HS-5 (cell line): Measurements from ENCODE around the gene IMPG1.
A peak's percentile ranks its signal among the peaks of the same experiment; 100 is the strongest.

Source experiments
- DNase-seq: peaks from one replicate; pipeline ENCODE4 v3.0.0-alpha.2; 2012; ENCODE audit warnings: low read depth

Gene IMPG1

GRCh38 chr6:76072562-76072961, at the start of gene IMPG1:
Gene IMPG1 (minus strand): TSS chr6:76072662. CDS start chr6:76072488, 174 bp downstream.
- DNase-seq, result no peak

GRCh38 chr6:76120302-76120701, 47.8 kb upstream of the IMPG1 start:
- DNase-seq, result no peak

DNA sequence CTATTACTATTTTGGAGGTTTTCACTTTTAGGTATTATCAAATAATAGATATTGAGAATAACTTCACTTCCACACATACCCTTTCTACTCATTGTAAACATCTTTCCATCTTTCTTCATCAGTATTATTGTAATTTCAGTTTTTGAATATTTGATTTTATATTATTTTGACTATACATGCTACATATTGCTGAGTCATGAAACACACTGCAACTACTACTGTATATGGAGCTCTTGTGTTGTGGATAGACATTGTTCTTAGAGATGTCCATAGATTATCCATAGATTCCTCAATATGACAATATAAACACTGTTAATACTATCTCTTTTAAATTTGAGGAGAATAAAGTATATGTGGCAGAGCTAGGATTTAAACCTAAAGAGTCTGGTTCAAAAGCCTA, 819 bp upstream of the IMPG1 start:
- no peak for DNase-seq

DNA sequence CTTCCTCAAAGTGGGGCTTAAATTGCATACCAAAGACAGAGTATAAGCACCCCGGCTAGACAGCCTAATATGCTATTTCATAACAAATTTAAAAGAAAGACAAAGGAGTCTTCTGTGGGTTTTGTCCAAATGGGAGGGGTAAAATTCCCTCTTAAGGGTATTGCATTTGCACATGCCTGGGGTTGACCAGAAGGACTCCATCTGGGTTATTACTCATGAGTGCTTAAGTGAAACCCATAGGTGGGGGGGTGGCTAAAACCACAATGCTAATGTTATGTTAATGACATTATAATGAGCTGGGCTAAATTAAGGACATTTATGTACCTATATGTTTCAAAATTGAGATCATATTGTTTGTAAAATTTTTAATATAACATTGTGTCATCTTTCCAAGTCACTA, 15.0 kb downstream of the IMPG1 start:
- no peak for DNase-seq

DNA sequence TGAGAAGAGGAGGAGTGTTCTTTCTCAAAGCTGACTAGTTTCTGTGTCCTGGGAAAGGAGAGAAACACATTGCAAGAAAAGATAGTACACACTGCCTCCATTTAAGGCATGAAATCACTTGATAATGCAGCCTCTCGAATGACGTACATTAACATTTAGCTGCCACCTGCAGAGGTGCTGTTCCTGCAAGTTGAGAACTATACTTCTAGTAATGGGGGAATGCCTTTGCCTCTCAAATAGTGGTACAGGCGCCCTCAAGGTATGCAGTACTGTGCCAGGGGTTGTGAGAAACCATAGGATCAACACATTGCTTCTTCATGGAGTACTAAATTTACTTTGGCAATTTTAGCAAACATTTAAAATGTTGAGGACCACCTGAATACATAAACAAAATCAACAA, 20.1 kb downstream of the IMPG1 start:
- no peak for DNase-seq

DNA sequence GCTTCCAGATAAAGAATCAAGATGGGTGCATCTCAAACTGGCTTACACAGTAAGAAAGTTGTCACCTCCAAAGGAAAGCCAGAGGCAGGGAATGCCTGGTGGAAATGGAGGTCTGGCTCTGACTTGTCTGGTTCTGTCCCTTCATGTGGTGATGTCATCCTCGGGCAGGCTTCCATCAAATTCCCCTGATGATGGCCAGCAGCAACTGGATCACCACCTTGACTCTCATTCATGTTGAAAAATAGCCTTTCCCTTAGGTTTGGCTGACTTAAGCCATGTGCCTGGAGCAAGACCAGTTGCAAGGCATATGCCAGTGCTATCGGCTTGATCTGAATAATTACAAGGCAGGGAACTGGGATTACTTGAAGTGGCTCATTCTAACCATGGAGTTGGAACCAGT, 28.8 kb downstream of the IMPG1 start:
- DNase-seq, result no peak

DNA sequence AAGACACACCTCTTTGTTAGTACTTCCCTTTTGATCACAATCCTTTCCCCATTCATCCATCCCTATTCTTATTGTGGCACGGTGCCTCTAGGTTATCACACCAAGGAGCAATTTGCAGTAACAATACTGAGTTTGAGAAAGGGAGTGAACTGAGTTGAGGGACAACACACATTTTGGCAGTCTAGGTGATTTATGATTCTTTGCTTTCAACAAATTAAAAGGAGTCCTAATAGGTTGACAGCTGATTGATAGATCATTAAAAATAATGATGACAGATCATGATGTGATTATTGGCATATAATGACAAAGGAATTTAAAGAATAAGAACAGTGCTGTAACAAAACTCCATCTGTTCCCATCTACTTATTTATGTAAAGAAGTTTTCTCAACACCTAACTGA, 36.7 kb downstream of the IMPG1 start:
- no peak for DNase-seq

DNA sequence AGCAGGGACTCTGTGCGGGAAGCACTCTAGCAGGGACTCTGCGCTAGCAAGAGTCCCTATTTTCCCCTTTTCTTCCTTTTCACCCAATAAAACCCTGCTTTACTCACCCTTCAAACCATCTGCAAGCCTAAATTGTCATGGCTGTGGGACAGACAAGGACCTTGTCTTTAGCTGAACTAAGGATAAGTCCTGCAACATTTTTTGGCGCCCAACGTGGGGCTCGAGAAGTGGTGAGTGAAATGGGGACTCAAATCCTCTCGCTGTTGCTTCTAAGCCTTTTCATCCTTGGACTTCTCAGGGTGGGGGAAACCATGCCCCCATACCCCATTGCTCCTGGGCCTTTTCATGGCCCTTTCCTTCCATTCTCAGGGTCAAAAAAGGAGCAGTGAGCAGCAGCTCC, 46.4 kb downstream of the IMPG1 start:
- DNase-seq, result no peak

GRCh38 chr6:76014626-76015530, 57.6 kb downstream of the IMPG1 start:
- no peak for DNase-seq

GRCh38 chr6:76004202-76004601, 68.3 kb downstream of the IMPG1 start:
- no peak for DNase-seq

GRCh38 chr6:76003686-76004085, 68.8 kb downstream of the IMPG1 start:
- no peak for DNase-seq

DNA sequence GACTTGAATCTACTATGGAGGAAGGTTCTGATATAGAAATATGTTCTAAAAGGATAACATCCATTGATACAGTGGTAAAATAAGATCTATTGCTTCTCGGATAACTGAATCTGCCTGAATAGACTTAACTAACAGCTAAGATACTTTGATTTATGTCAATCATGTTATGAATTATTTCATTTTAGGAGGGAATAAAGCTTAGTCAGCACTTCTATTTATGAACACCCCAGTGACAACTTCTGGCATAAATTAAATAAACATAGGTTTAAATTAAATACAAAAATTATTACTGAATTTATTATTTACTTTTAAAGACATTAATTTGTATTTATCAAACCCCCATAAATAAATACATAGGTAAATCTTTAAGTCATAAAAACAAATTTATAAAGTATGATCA, 69.3 kb downstream of the IMPG1 start:
- no peak for DNase-seq

- no peak for DNase-seq
These were observed 71.8 kb downstream of the IMPG1 start for GRCh38 chr6:76000629-76001028.

- peak; percentile 31 for DNase-seq
These were observed 74.8 kb downstream of the IMPG1 start for GRCh38 chr6:75997696-75998095.

- no peak for DNase-seq
These were observed 79.0 kb downstream of the IMPG1 start for GRCh38 chr6:75993236-75994162.

DNA sequence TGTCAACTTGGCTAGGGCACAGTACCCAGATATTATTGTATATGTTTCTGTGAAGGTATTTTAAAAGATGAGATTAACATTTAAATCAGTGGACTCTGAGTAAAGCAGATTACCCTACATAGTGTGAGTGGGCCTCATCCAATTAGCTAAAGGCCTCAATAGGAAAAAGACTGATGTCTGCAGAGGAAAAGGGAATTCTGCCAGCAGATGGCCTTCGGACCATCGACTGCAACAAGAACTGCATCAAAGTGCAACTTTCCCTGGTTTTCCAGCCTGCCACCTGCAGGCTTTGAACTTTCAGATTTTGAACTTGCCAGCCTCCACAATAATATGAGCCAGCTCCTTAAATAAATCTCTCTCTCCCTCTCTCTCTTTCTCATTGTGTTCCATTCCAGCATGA, 80.5 kb downstream of the IMPG1 start:
- DNase-seq, result no peak

GRCh38 chr6:75986935-75987334, 85.5 kb downstream of the IMPG1 start:
- DNase-seq, result no peak

DNA sequence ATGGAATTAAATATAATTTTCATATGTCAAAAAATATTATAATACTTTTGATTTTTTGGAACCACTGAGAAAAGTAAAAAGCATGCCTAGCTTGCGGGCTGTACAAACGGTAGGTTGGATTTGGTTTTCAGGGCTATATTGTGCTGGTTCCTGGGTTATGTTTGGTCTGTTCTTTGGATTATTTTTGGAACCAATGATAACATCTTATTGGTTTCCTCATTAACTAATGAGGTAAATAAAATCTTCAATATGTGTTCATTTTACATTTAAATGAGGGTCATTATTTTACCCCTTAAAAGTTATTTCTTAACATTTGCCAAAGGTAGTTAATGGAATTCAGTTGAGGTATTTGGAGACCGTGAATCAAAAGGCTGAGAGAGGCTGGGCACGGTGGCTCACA, 96.6 kb downstream of the IMPG1 start:
- no peak for DNase-seq

DNA sequence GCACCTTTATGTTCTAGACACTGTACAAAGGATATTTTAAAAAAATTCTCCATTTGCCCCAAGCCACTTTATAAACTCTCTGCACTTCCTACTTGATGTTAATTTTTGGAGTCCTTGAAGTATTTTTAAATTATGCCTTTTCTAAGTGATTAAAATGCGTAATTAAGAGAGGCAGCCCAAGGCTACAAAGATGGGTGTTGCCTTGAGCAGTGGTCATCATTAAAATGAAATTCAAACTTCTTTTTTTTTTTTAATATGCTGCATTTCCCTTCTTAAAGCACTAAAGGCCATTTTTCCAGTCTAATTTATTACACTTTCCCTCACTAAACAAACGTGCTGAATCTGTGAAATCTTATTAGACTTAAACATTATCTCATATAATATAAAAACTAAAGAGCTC, 102.4 kb downstream of the IMPG1 start:
- no peak for DNase-seq

GRCh38 chr6:75968143-75968542, 104.3 kb downstream of the IMPG1 start:
- DNase-seq, result no peak

GRCh38 chr6:75963569-75963968, 108.9 kb downstream of the IMPG1 start:
- no peak for DNase-seq

- no peak for DNase-seq
These were observed 120.3 kb downstream of the IMPG1 start for GRCh38 chr6:75952128-75952527.

DNA sequence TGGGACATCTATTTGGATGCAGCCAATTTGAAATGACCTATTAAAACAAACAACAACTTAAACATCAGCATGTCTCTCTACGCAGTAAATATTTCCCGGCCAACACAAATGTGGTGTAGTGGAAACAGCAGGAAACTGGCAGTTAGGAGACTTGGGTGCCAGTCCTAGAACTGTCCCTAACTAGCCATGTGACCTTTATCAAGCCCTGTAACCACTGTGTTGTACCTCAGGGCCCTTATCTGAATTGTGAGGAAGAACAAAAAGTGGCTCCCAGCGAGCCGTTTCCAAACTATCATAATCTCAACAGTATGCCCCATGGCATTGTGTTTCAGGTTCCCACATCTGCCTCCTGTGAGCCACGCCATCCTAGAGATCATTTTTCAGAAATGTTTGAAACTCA, 124.5 kb downstream of the IMPG1 start:
- no peak for DNase-seq
